ENCODE measurements around the gene HIF3A.
A peak's percentile ranks its signal among the peaks of the same experiment; 100 is the strongest.

The HIF3A gene

GRCh38 chr19:46366620-46367292, 69.9 kb downstream of the HIF3A start:
- TF ChIP-seq CTCF (IDR thresholded peaks at IDR 0.05) (no peak), ZFX (IDR thresholded peaks at IDR 0.05; ENCODE audit: borderline replicate concordance) (no peak)

GRCh38 chr19:46367426-46367825, 70.6 kb downstream of the HIF3A start:
- TF ChIP-seq ZFX (IDR thresholded peaks at IDR 0.05; ENCODE audit: borderline replicate concordance) (no peak), CTCF (IDR thresholded peaks at IDR 0.05) (no peak)
- H3K27ac ChIP-seq: no peak overlapping the region

More at GRCh38 chr19:46366620-46367292, 69.9 kb downstream of the HIF3A start:
- H3K27ac ChIP-seq: no peak overlapping the region

GRCh38 chr19:46368116-46368515, 71.3 kb downstream of the HIF3A start:
- no peak overlapping the region for H3K27ac ChIP-seq
- TF ChIP-seq ZFX (IDR thresholded peaks at IDR 0.05; ENCODE audit: borderline replicate concordance) (no peak), CTCF (IDR thresholded peaks at IDR 0.05) (no peak)

GRCh38 chr19:46369817-46370216, 73.0 kb downstream of the HIF3A start:
- H3K27ac ChIP-seq: peak overlapping the region; percentile 33; the same call in 1 of the 2 replicates
- no peak for TF ChIP-seq CTCF (IDR thresholded peaks at IDR 0.05)
- no peak for TF ChIP-seq ZFX (IDR thresholded peaks at IDR 0.05; ENCODE audit: borderline replicate concordance)

- H3K27ac ChIP-seq: peak overlapping the region; percentile 93
- TF ChIP-seq CTCF (IDR thresholded peaks at IDR 0.05) (no peak), ZFX (IDR thresholded peaks at IDR 0.05; ENCODE audit: borderline replicate concordance) (no peak)
These were observed 74.6 kb downstream of the HIF3A start for GRCh38 chr19:46371371-46371901.

GRCh38 chr19:46372901-46373490, 76.2 kb downstream of the HIF3A start:
- H3K27ac ChIP-seq: peak overlapping the region; percentile 93
- TF ChIP-seq ZFX (IDR thresholded peaks at IDR 0.05; ENCODE audit: borderline replicate concordance): no peak
- TF ChIP-seq CTCF (IDR thresholded peaks at IDR 0.05): peak; percentile 50
